GM12873 (cell line): ENCODE measurements around the gene ADGRG1.

Experiments used
- CTCF ChIP-seq: IDR thresholded peaks from 2 replicates; pipeline ENCODE4 v1.5.1; 2012; ENCODE audit warnings: low read depth, mild to moderate bottlenecking, moderate library complexity, low read length, control low read depth; ENCODE audit not compliant: insufficient read depth; ENCODE audit errors: missing control alignments

ADGRG1 gene

GRCh38 chr16:57706717-57707116, 78.3 kb downstream of the ADGRG1 start:
- TF ChIP-seq CTCF, result no peak

GRCh38 chr16:57707331-57707730, 78.9 kb downstream of the ADGRG1 start:
- TF ChIP-seq CTCF, result no peak

GRCh38 chr16:57708168-57708567, 79.7 kb downstream of the ADGRG1 start:
- TF ChIP-seq CTCF, result no peak

GRCh38 chr16:57709663-57710062, 81.2 kb downstream of the ADGRG1 start:
- no peak for TF ChIP-seq CTCF

DNA sequence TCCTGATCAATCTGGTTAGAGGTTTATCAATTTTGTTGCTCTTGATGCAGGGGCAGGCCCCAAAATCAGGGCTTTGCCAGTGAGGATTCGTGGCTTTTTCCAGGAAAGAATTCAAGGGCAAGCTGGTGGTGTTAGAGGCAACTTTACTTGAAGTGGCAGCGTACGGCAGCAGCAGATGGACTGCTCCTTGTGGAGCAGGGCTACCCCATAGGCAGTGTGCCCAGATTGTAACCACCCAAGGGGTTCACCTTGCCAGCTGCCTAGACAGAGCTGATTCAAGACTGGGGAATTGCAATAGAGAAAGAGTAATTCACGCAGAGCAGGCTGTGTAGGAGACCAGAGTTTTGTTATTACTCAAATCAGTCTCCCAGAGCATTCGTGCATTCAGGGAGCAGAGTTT, 82.9 kb downstream of the ADGRG1 start:
- no peak for TF ChIP-seq CTCF

DNA sequence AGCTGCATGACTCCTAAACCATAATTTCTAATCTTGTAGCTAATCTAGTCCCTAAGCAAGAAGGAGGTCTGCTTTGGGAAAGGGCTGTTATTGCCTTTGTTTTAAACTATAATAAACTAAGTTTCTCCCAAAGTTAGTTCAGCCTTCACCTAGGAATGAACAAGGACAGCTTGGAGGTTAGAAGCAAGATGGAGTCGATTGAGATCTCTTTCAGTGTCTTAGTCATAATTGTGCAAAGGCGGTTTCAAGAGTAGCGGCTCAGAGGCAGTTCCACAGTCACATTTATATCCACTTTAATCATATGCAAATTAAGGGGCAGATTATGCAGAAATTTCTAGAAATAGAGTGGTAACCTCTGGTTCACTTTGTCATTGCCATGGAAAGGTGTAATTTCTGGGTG, 83.6 kb downstream of the ADGRG1 start:
- no peak for TF ChIP-seq CTCF

GRCh38 chr16:57713596-57713995, 85.2 kb downstream of the ADGRG1 start:
- TF ChIP-seq CTCF, result no peak
